Posterior cingulate gyrus (tissue), 11 donors: ENCODE data around the gene TMEM151A.
"Not testable (repeated sequence)": the region's sequence is repeated elsewhere in the genome, so short reads cannot be mapped to it uniquely, and the experiment has no call there.

Experiments used
- DNase-seq, 10 donors: peaks; one replicate each; pipeline versions ENCODE4 v3.0.0 to v3.0.0-alpha.2; 2020 to 2021; ENCODE audit warnings: mixed read lengths in 3 of 10
- intact Hi-C: fragments of 100-400 bp; cut with DNase I; formaldehyde crosslinking; loops from one replicate; pipeline ENCODE4 v1.15.1; 2023

The TMEM151A gene

DNA sequence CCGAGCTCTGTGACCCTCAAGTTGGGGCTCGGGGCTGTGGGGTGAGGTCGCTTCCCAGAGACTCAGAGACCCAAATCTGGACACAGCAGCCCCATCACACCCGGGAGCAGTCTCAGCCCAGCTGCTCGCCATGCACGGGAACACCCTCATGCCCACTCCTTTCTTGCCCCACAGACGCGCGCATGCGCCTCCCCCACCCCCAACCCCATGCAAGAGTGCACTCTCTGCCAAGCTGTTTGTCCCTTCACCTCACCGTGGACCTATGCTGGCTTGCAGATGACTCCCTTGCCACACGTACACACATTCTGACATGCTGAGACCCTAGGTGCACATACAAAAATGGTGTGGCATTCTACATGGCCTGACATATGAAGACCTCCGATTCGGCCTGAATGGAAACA lies 25.6 kb downstream of the TMEM151A start:
- intact Hi-C loops: no loop called here

DNA sequence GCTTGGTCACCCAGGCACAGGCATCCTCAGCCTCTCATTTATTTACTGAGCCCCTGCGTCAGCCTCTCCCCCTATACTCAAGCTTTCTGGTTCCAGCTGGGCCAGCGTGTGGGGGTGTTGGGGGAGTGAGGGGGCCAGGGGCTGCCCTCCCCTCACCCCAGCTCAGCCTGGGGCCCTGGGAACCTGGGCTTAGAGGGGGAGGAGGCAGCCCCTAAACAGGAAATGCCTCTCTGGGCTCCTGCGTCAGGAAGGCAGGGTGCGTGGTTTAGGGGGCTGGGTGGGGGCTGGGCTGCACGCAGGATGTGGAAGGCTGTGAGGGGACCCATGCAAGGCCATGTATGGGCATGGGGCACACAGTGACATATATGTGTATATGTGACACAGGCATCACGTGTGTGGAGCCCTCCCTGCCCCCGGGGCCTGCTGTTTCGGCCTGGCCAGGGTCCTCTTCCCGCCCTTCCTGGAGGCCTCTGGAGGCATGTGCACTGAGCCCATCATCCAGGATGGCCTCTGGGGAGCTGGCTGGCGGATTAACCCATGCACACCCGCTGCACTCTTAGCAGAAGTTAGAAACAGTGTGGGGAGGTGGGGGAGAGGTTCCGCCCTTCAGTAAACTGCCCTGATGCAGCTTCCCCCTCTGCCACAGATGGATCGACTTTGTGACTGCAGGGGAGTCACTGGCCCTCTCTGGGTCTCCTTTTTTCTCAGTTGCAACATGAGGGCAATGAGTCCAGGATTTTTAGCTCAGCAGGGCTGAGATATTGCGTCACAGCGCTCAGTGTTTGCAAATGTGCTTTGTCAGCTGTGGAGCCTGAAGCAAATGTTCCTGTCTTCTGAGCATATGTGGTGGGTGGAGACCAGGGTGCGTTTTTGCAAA lies 26.3 kb downstream of the TMEM151A start:
- DNase-seq: peak in 3 of 10 donors; percentile 41 to 92 (median 45)
- intact Hi-C loops: no loop called here

More for the DNA sequence above, 25.6 kb downstream of the TMEM151A start:
- DNase-seq: peak in 1 of 10 donors; percentile 85

DNA sequence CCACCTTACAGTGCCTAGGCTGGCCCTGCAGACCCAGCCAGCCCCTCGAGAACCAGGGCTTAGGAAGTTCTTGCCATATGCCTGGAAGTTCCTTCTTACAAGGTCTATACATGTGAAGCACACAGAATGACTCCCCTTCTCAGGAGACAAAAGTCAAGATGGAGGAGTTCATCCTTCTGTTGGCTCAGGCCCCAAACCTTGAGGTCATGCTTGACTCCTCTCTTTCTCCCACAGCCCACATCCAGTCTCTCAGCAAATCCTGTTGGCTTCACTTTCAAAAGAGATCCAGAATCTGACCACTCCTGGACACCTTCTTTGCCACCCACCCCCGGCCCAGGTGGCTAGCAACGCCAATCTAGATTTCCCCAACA lies 26.9 kb downstream of the TMEM151A start:
- intact Hi-C loops: no loop called here
- DNase-seq: no peak

GRCh38 chr11:66320289-66320688 lies 28.6 kb downstream of the TMEM151A start:
- DNase-seq, intact Hi-C loops: not testable (repeated sequence)

DNA sequence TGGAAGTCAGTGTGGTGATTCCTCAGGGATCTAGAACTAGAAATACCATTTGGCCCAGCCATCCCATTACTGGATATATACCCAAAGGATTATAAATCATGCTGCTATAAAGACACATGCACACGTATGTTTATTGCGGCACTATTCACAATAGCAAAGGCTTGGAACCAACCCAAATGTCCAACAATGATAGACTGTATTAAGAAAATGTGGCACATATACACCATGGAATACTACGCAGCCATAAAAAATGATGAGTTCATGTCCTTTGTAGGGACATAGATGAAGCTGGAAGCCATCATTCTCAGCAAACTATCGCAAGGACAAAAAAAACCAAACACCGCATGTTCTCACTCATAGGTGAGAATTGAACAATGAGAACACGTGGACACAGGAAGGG lies 29.1 kb downstream of the TMEM151A start:
- DNase-seq, intact Hi-C loops: not testable (repeated sequence)

- no peak for DNase-seq
- intact Hi-C loops: no loop called here
These were observed 29.9 kb downstream of the TMEM151A start for GRCh38 chr11:66321606-66322005.

DNA sequence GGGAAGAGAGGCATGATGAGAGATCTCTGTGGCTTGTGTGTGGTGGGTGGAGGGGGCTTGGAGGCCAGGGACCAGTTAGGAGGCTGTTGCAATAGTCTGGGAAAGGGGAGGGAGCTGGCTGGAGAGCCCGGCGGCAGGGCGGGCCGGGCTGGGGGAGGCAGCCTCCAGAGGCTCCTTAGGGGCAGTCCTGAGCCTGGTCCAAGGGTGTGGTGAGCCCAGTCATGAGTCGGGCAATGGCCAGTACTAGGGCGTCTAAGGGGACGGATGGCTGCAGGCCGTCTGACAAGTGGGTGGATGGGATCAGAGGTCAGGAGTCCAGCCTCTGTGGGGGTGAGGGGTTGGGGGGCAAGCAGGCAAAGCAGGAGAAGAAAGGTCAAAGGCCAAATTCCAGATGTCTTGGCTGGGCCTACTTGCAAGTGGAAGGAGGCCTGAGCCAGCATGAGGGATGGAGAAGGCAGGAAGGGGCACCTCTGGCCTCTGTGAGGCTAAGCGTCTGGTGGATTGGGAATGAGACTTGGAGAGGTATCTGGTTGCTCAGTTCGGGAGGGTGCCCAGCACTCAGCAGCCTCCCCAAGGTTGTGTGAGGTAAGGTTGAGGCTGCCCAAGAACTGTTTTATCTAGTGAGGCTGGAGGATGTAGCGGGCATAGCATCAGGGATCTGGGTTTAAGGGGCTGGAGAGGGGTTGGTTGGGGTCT lies 31.2 kb downstream of the TMEM151A start:
- intact Hi-C loops: no loop called here
- peak in 1 of 10 donors; percentile 52 for DNase-seq

DNA sequence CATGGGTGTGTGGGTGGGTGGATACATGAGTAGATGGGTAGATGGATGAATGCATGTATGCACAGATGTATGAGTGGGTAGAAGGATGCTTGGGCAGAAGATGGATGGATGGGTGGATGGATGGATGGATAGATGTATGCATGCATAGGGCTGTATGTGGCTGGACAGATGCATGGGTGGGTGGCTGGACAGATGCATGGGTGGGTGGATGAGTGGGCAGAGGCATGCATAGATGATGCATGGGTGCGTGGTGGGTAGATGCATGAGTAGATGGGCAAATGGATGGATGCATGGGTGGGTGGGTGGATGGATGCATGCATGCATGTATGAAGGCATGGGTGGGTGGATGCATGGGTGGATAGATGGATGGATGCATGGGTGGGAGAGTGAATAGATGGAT lies 32.0 kb downstream of the TMEM151A start:
- intact Hi-C loops: no loop called here
- DNase-seq: no peak

DNA sequence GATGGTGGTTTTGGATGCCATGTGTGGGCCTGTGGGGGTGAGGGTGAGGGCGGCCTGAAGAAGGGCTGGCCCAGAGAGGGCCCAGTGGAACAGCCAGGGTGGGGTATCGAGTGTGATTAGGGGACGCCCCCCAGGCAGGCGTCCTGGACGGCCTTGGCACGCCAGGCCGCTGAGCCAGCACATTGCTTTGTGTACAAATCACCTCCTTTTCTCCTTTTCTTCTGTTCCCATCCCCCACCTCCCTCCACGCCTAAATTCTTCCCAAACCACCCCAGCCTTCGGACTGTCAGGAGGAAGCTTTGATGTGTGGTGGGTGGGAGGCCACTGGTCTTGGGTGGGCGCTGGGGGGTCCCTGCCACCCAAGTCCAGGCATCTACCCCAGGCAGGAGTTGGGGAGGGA lies 33.0 kb downstream of the TMEM151A start:
- intact Hi-C loops: loop anchor here (5.0 kb wide), 1 partner anchor 32 kb away; the partner anchor contains the start of gene TMEM151A
- DNase-seq: peak in 1 of 10 donors; percentile 23

DNA sequence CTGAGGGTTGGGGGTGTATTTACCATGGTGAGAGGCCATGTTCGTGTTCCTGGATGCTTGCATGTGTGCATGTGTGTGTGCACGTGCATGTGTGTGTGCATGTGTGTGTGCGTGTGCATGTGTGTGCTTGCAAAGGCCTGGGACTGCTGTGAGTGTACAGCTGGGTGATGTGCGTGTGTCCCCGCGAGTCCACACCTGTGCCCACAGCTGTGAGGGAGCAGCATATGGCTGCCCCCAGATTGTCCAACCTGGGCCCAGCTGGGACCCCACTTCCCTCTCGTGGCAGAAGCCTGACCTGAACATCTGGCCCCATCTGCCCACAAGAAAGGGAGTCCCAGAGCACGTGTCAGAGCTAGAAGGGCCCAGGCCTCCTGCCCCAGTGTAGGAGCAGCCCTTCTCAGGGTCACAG lies 33.6 kb downstream of the TMEM151A start:
- peak in 1 of 10 donors; percentile 41 for DNase-seq
- intact Hi-C loops: loop anchor here (5.0 kb wide), 1 partner anchor 33 kb away; the partner anchor contains the start of gene TMEM151A

- intact Hi-C loops: loop anchor here (5.0 kb wide), 1 partner anchor 34 kb away; the partner anchor contains the start of gene TMEM151A
- peak in 2 of 10 donors; percentile 57 to 79 for DNase-seq
These were observed 34.8 kb downstream of the TMEM151A start for GRCh38 chr11:66326261-66327111.

DNA sequence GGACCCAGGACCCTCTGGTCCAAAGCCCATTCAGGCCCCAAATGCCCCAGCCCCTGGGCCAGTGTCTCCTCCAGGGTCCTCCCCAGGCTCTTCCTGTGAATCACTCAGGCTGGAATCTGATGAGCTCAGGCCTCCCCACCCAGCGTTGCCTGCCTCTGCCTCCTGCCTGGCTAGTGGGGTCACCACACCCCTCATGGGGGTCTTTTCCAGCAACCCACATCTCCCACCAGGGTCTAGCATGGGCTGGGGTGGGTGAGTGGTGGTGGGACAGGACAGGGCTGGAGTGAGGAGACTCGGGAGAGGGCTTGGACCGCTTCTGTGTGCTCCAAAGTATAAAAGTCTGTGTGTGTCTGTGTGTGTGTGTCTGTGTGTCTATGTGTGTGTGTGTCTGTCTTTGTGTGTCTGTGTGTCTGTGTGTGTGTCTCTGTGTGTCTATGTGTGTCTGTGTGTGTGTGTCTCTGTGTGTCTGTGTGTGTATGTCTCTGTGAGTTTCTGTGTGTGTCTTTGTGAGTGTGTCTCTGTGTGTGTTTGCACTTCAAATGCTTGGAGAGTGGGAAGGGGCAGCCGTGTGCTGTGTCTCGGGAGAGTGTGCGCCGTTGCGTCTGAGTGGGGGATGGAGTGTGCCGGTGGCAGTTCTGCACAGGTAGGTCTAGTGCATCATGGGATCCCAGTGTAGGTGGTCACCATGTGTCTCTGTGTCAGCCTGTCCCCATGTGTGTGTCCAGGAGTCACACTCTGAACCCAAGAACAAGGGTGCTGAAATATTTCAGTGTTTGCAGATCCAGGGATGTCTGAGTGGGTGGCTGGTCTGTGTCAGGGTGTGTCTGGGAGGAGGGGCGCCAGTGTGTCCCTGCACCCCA lies 35.7 kb downstream of the TMEM151A start:
- intact Hi-C loops: loop anchor here (1.0 to 5.0 kb wide), 2 partner anchors 16 to 35 kb away; partner anchors contain the start of gene TMEM151A
- DNase-seq: peak in 1 of 10 donors; percentile 29

DNA sequence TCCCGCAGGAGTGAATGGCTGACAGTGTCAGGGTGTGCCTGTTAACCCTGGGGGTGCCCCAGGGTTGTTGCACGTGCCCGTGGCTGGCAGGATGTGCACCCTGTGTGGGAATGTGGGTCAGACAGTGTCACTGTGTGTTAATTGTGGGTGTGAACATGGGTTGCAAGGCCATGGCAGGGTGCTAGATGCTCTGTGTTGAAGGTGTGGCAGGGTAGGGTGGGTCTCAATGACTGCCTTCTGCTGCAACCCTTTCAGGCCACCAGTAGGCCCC lies 36.3 kb downstream of the TMEM151A start:
- intact Hi-C loops: loop anchor here (1.0 to 5.0 kb wide), 2 partner anchors 17 to 36 kb away; partner anchors contain the start of gene TMEM151A
- DNase-seq: peak in 2 of 10 donors; percentile 34 to 65

GRCh38 chr11:66328302-66329144 lies 36.8 kb downstream of the TMEM151A start:
- intact Hi-C loops: loop anchor here (1.0 to 5.0 kb wide), 2 partner anchors 17 to 36 kb away; partner anchors contain the start of gene TMEM151A
- DNase-seq: peak; percentile 64 to 97 (median 80)

DNA sequence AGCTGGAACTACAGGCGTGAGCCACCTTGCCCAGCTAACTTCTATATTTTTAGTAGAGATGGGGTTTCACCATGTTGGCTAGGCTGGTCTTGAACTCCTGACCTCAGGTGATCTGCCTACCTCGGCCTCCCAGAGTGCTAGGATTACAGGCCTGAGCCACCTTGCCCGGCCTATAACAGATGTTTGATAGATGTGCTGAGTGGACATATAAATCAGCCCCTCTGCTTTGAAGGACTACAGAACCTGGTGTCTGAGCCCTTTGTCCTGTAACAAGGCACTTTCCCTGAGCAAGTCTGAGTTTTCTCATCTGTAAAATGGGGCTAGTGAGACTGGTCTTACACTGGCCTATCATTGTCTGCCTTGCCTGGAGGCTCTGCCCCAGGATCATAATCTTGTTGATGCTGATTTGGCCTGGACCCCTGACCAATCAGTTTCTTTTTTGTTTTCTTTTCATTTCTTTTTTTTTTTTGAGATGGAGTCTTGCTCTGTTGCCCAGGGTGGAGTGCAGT lies 37.5 kb downstream of the TMEM151A start:
- DNase-seq: peak in 1 of 10 donors; percentile 0
- intact Hi-C loops: loop anchor here (5.0 kb wide), 1 partner anchor 37 kb away; the partner anchor contains the start of gene TMEM151A

- DNase-seq: peak in 3 of 10 donors; percentile 60 to 74 (median 69)
- intact Hi-C loops: no loop called here
These were observed 39.2 kb downstream of the TMEM151A start for GRCh38 chr11:66330931-66331330.

DNA sequence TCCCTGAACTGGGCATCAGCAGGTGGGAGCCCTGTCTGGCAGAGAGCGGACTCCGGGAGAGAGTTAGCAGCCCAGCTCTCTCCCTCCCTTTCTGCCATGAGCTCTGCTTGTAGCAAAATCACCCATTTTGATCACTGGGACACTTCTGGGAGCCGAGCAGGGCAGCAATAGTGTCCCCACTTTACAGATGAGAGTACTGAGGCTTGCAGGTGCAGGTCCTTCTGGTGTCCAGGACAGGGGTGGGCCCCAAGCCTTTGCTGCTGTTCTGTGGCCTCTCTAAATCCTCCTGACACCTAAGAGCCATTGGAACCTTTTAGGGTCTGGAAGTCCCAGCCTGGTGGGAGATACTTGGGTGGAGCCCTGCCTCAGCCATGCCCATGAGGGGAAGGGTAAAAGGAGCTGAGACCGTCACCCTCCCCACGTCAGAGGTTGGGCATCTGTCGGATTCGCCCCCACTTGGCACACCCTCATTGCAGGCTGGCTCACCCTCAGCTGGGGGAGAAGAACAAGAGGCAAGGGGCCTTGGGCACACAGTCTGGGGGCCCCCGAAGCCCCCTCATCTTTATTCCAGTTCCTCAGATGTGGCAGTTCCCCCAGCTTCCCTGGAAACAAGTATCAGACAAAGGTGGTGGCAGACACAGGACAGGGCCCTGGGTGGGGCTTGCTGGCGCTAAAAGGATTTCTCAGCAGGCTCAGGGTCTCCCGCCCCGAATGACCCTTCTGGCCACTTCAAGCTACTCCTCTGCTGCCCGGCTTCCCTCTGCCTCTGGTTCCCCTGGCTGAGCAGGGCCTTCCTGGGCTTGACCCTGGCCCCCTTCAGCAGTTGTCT lies 40.1 kb downstream of the TMEM151A start:
- intact Hi-C loops: no loop called here
- DNase-seq: peak in 3 of 10 donors; percentile 36 to 55 (median 54)
